Thoracic aorta (tissue), 2 donors: ENCODE measurements around the gene ARFGEF2. TPM values are rescaled to one million over a fixed set of nuclear protein-coding genes. Genes with fewer than 3 reads are reported as not detected.

Experiments
- ATAC-seq: fragments of 150-250 bp; one replicate; pipeline ENCODE4 v1.8.0; 2017; ENCODE audit warnings: low read depth; ENCODE audit not compliant: insufficient number of reproducible peaks, low FRiP score
- DNase-seq: peaks from one replicate; pipeline ENCODE4 v3.0.0-alpha.2; 2020; ENCODE audit warnings: low spot score
- H3K27ac ChIP-seq, 2 donors: fragments of 200-600 bp; sonication (generic); 1 replicate in 1 of 2; 2 replicates in 1 of 2; pipeline ENCODE4 v1.5.1; 2016; ENCODE audit warnings: mild to moderate bottlenecking in 2 of 2, moderate library complexity in 2 of 2
- H3K27me3 ChIP-seq: fragments of 200-600 bp; sonication (generic); replicated peaks from 2 replicates; pipeline ENCODE4 v1.6.0; 2016; ENCODE audit warnings: mild to moderate bottlenecking; ENCODE audit not compliant: insufficient read depth
- H3K36me3 ChIP-seq: fragments of 200-600 bp; sonication (generic); one replicate; pipeline ENCODE4 v1.5.1; 2016
- H3K4me1 ChIP-seq, 2 donors: fragments of 200-600 bp; sonication (generic); 1 replicate in 1 of 2; 2 replicates in 1 of 2; pipeline versions ENCODE4 v1.5.1 to v1.6.0; 2016; ENCODE audit warnings: low read depth in 2 of 2, mild to moderate bottlenecking in 1 of 2; ENCODE audit not compliant: control insufficient read depth in 1 of 2
- H3K4me3 ChIP-seq: fragments of 200-600 bp; sonication (generic); 2 replicates; pipeline ENCODE4 v1.5.1; 2016; ENCODE audit warnings: mild to moderate bottlenecking
- H3K9me3 ChIP-seq: fragments of 200-600 bp; sonication (generic); 2 replicates; pipeline ENCODE4 v1.5.1; 2016
- CTCF ChIP-seq: fragments of 200-600 bp; sonication (generic); IDR thresholded peaks from one replicate; pipeline ENCODE4 v1.5.1; 2019; ENCODE audit warnings: antibody characterized with exemption
- total RNA-seq, 2 donors: library from RNA; depleted of rRNA; stranded (reverse); fragments of >200 nt; gene quantifications; one replicate each; pipeline versions ENCODE4 v1.1.0 to v1.2.3, GENCODE V29; 2016

Gene ARFGEF2
- total RNA-seq, 2 donors from 2014 or later, result 25.9 to 37.2 TPM

GRCh38 chr20:48952656-48953055, 31.1 kb downstream of the ARFGEF2 start:
- no peaks in the 10 kb centered on the region for H3K9me3 ChIP-seq
- TF ChIP-seq CTCF, result no peak
- H3K4me1 ChIP-seq, result no peaks in the 10 kb centered on the region
- peaks cover 53% of the 10 kb centered on the region for H3K36me3 ChIP-seq
- H3K27ac ChIP-seq, result no peak overlapping the region
- DNase-seq (no peak), ATAC-seq (no peak)
- H3K27me3 ChIP-seq, result no peaks in the 10 kb centered on the region
- no peak overlapping the region for H3K4me3 ChIP-seq

GRCh38 chr20:48953653-48954052, 32.1 kb downstream of the ARFGEF2 start:
- H3K9me3 ChIP-seq, result no peaks in the 10 kb centered on the region
- DNase-seq, result no peak
- no peak for TF ChIP-seq CTCF
- H3K36me3 ChIP-seq, result peaks cover 51% of the 10 kb centered on the region
- no peak for ATAC-seq
- no peak overlapping the region for H3K27ac ChIP-seq
- H3K4me3 ChIP-seq, result no peak overlapping the region
- no peaks in the 10 kb centered on the region for H3K27me3 ChIP-seq
- H3K4me1 ChIP-seq, result no peaks in the 10 kb centered on the region

- Histone ChIP-seq H3K9me3 (no peaks in the 10 kb centered on the region), H3K4me3 (no peak overlapping the region), H3K36me3 (peaks cover 49% of the 10 kb centered on the region), H3K27ac (no peak overlapping the region), H3K27me3 (no peaks in the 10 kb centered on the region), H3K4me1 (no peaks in the 10 kb centered on the region)
- no peak for ATAC-seq
- no peak for TF ChIP-seq CTCF
- DNase-seq, result no peak
Measured at GRCh38 chr20:48956052-48956451, 34.5 kb downstream of the ARFGEF2 start.

GRCh38 chr20:48957053-48957481, 35.6 kb downstream of the ARFGEF2 start:
- ATAC-seq (no peak), DNase-seq (no peak)
- no peaks in the 10 kb centered on the region for H3K4me1 ChIP-seq
- TF ChIP-seq CTCF, result no peak
- H3K27ac ChIP-seq, result no peak overlapping the region
- no peaks in the 10 kb centered on the region for H3K9me3 ChIP-seq
- no peak overlapping the region for H3K4me3 ChIP-seq
- H3K36me3 ChIP-seq, result peaks cover 43% of the 10 kb centered on the region
- no peaks in the 10 kb centered on the region for H3K27me3 ChIP-seq

GRCh38 chr20:48957533-48957932, 36.0 kb downstream of the ARFGEF2 start:
- no peak for ATAC-seq

More at GRCh38 chr20:48957533-48957932, 36.0 kb downstream of the ARFGEF2 start:
- no peaks in the 10 kb centered on the region for H3K27me3 ChIP-seq
- TF ChIP-seq CTCF, result no peak
- no peaks in the 10 kb centered on the region for H3K4me1 ChIP-seq
- peaks cover 40% of the 10 kb centered on the region for H3K36me3 ChIP-seq
- no peak for DNase-seq
- H3K4me3 ChIP-seq, result no peak overlapping the region
- H3K27ac ChIP-seq, result no peak overlapping the region
- H3K9me3 ChIP-seq, result no peaks in the 10 kb centered on the region
